Measurements from ENCODE around the gene HOXC9. TPM values are rescaled to one million over a fixed set of nuclear protein-coding genes. Genes with fewer than 3 reads are reported as not detected.
A peak's percentile ranks its signal among the peaks of the same experiment; 100 is the strongest.

Gene HOXC9
- total and polyA plus RNA-seq, 9 of the 15 experiments (the other 6 are each of a cell fraction or from before 2014, with no cell fraction given): 1.1 to 10.5 (median 9.3) TPM

DNA sequence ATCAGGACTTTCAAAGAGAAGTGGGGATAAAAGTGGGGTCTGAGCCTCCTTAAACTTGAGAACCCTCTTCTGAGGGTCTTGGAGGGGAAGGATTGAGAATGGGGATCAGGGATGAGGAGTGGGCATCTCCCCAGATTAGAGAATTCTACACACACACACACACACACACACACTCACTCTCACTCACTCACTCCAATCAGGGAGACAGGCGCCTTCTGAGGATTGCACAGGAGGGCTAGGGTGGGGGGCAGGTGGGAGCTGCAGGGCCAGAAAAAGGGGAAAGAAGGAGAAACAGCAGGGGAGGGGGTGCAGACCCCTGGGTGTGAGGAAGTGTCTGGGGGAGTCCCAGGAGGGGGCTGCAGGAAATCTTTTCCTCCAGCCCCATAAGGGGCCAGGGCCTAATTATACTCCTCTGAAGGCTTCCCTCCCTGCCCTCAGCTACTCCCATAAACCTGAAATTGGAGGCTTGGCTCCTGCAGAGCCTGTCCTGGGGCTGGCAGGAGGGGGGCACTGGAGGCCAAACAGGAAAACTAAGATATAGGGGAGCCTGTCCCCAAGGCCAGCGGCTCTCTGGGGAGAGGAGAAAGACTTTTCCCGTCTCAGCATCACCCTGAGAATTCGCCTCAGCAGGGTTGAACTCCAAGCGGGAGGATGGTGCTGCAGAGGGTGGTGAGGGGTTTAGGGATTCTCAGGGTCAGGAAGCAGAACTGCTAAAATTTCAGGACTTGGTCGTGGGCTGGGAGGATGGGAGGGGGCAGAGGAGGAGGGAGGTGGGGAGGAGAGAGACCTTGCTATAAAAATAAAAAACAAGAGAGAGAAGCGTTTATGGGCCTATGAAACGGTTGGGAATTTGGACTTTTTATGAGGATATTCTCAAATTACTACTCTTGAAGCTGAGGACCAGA lies 1.6 kb downstream of the HOXC9 start (continued):
- TF ChIP-seq ZNF780A (CRISPR knock-in tag; IDR thresholded peaks at IDR 0.05) (no peak), ZFP36 (IDR thresholded peaks at IDR 0.05; ENCODE audit: low read depth, low read length, partially characterized antibody) (no peak), CBX2 (IDR thresholded peaks at IDR 0.05; ENCODE audit: insufficient read depth, low read length, poor library complexity, severe bottlenecking) (no peak), PHB (CRISPR knock-in tag; IDR thresholded peaks at IDR 0.05) (no peak), MYC (IDR thresholded peaks at IDR 0.05; ENCODE audit: low read depth, low read length) (no peak), MYC (CRISPR knock-in tag; IDR thresholded peaks at IDR 0.05; ENCODE audit: borderline replicate concordance, low read depth) (no peak), TRIM24 (IDR thresholded peaks at IDR 0.05) (no peak), SETDB1 (IDR thresholded peaks at IDR 0.05; ENCODE audit: low read length) (no peak)

DNA sequence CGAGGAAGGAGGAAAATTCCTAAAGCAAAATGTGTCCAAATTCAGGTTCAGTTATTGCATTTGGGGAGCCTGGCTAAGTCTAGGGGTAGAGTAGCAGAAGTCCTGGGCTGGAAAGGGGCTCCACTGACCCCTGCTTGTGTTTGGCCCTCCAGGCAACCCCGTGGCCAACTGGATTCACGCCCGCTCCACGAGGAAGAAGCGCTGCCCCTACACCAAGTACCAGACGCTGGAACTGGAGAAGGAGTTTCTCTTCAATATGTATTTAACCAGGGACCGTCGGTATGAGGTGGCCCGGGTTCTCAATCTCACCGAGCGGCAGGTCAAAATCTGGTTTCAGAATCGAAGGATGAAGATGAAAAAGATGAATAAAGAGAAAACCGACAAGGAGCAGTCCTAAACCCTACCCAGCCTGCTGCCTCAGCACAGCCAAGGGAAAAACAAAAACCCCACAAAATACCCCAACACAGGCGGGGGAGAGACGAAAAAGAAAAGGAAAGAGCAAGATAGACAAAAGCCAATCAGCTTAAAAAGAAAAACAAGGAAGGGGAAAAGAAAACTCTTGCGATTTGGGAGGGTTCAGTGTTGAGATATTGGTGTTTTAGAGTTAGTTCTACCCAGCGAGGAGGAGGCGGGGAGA lies 2.4 kb downstream of the HOXC9 start:
- Histone ChIP-seq H3K9me3 (replicated peaks; ENCODE audit: control insufficient read depth, insufficient read depth, low read depth, low read length) (no peaks in the 10 kb centered on the region), H3K27ac (ENCODE audit: extremely low read depth, low read depth, low read length) (no peak overlapping the region), H3K4me3 (no peak overlapping the region), H3K9ac (ENCODE audit: insufficient read depth in 1 of 2, low read depth in 2 of 2, low read length in 2 of 2) (0 out of 4 replicates have a peak overlapping the region, but pooled peaks of 1 of the 2 experiments have one; percentile 2), H3K79me2 (ENCODE audit: control insufficient read depth, insufficient read depth, low read length) (peaks cover 21% of the 10 kb centered on the region), H4K20me1 (replicated peaks; ENCODE audit: control insufficient read depth, insufficient read depth, low read length) (no peaks in the 10 kb centered on the region; the same call in 1 of the 2 replicates), H3K4me2 (ENCODE audit: insufficient read depth, low read length) (no peak overlapping the region), H3K36me3 (ENCODE audit: control insufficient read depth, insufficient read depth, low read length) (no peaks in the 10 kb centered on the region), H3K27me3 (ENCODE audit: control insufficient read depth in 2 of 2, insufficient read depth in 2 of 2, low read length in 2 of 2) (no peaks in the 10 kb centered on the region), H3K4me1 (replicated peaks in 1 of 2; ENCODE audit: control insufficient read depth in 2 of 2, insufficient read depth in 2 of 2, low read length in 2 of 2) (peaks cover 38 to 72% of the 10 kb centered on the region in 2 experiments), H2AFZ (ENCODE audit: low read depth, low read length) (no peak overlapping the region), H3K9me1 (ENCODE audit: control insufficient read depth, insufficient read depth, low read length) (no peaks in the 10 kb centered on the region)
- ChIA-PET CTCF (ENCODE audit: low intra/inter-chr PET ratio) (interaction anchor here (0.6 to 2.7 kb wide), 2 partner anchors 17 to 64 kb away, joined by 5 to 26 read pairs; partner anchors contain the start of gene HOXC10), POLR2A (interaction anchor here (0.6 to 5.6 kb wide), 6 partner anchors 10 to 104 kb away, joined by 3 to 43 read pairs (median 3); no protein-coding TSS in a partner anchor)
- ATAC-seq: no peak
- in situ Hi-C loops (cut with MboI) (no loop called here), intact Hi-C loops (cut with micrococcal nuclease) (no loop called here)
- no peak for TF ChIP-seq HMG20A (CRISPR knock-in tag; conservative IDR thresholded peaks at IDR 0.05)
- TF ChIP-seq ZNF24 (IDR thresholded peaks at IDR 0.05): no peak
- FAIRE-seq: peak; percentile 11
- TSS peak; percentile 15 for BruUV-seq (replicated peaks)
- no peak for DNase-seq (ENCODE audit: extremely low read depth in 1 of 4, low spot score in 3 of 4)
- whole genome bisulfite sequencing (ENCODE audit: insufficient coverage, low coverage, missing lambda C conversion rate): 83% methylated on average over 19 of the region's 19 CpGs
